Skeletal muscle tissue (tissue), 4 donors: Measurements from ENCODE around the gene IRX3. TPM values are rescaled to one million over a fixed set of nuclear protein-coding genes. Genes with fewer than 3 reads are reported as not detected.

Experiments
- H3K27ac ChIP-seq: one replicate; pipeline ENCODE4 v1.7.0; 2013; ENCODE audit warnings: mild to moderate bottlenecking, low read depth, low read length, inconsistent platforms
- H3K27me3 ChIP-seq, 3 donors: one replicate each; pipeline ENCODE4 v1.7.0; 2013; ENCODE audit warnings: low read length in 3 of 3; ENCODE audit not compliant: control insufficient read depth in 3 of 3, insufficient read depth in 3 of 3
- H3K36me3 ChIP-seq, 3 donors: one replicate each; pipeline ENCODE4 v1.7.0; 2013; ENCODE audit warnings: low read length in 3 of 3; ENCODE audit not compliant: control insufficient read depth in 3 of 3, insufficient read depth in 3 of 3
- H3K4me1 ChIP-seq, 3 donors: one replicate each; pipeline ENCODE4 v1.7.0; 2013; ENCODE audit warnings: low read length in 3 of 3, mild to moderate bottlenecking in 3 of 3; ENCODE audit not compliant: control insufficient read depth in 3 of 3, insufficient read depth in 3 of 3
- H3K4me3 ChIP-seq, 3 donors: one replicate each; pipeline ENCODE4 v1.7.0; 2013; ENCODE audit warnings: low read length in 3 of 3
- H3K9ac ChIP-seq, 3 donors: one replicate each; pipeline ENCODE4 v1.7.0; 2013; ENCODE audit warnings: low read length in 3 of 3, mild to moderate bottlenecking in 3 of 3, moderate library complexity in 2 of 3, low read depth in 1 of 3
- H3K9me3 ChIP-seq, 3 donors: one replicate each; pipeline ENCODE4 v1.7.0; 2013; ENCODE audit warnings: low read length in 3 of 3; ENCODE audit not compliant: control insufficient read depth in 3 of 3
- total RNA-seq: library from RNA; depleted of rRNA; stranded (reverse); fragments of >200 nt; gene quantifications from one replicate; pipeline ENCODE4 v1.2.3, GENCODE V29; 2014
- donor health status: Osteomylitis.

Gene IRX3
- total RNA-seq, 1 donor from 2014 or later = 7.8 TPM

DNA sequence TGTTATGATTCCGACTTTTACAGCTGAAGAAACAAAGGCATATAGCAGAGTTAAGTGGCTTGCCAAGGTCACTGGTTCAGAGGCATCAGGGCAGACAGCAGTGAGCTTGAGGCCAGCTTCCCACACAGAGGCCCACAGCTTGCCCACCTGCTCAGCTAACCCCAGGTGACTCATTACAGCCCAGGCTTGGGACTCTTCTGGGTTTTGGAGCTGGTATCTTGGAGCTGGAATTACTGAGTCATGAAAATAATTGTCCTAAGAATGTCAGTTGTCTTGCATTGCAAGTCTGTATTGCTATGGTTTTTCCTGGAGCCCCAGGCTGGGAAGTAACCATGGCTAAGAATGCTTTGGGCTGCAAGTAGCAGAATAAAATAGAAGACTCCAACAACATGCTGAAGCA, 32.4 kb upstream of the IRX3 start:
- Histone ChIP-seq H3K4me1 (no peaks in the 10 kb centered on the region), H3K9ac (no peak overlapping the region), H3K9me3 (no peaks in the 10 kb centered on the region), H3K4me3 (no peak overlapping the region), H3K27me3 (no peaks in the 10 kb centered on the region), H3K36me3 (no peaks in the 10 kb centered on the region), H3K27ac (no peak overlapping the region)

GRCh38 chr16:54317101-54317611, 30.6 kb upstream of the IRX3 start:
- no peaks in the 10 kb centered on the region for H3K36me3 ChIP-seq

DNA sequence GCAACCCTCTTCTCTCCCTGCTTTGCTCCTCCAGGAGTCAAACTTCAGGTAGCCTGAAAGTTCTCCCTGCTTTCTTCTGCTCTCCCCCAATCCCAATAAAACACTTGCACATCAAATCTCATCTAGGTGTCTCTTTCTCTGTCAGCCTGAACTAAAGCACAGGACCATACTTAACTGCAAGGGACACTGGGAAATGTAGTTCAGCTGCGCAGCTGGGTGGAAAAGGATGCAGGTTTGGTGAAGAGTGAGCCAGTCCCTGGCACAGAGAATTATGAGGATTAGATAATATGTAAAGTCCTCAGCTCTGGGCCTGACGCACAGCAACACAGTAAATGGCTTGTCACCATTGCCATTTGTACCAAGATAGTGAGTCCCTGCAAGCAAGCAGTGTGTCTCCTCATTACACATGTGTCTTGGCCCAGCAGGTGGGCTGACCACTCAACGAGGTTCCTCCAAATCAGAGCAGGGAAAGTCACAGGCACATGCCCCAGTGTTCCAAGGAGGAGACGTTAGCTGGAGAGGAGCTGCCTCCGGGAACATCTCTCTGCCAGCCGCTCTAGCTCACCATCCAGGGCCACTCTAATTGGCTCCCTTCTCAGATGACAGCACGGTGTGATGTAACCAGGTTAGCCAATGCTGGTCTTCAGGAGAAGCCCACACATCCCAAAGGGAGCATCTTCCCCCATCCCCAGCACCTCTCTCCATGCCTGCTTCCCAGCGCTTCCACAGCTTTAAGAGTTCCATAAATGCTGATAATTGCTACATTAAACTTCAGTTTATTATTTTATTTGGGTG, 29.7 kb upstream of the IRX3 start:
- Histone ChIP-seq H3K9me3 (no peaks in the 10 kb centered on the region), H3K27ac (no peak overlapping the region), H3K4me1 (no peaks in the 10 kb centered on the region), H3K4me3 (no peak overlapping the region), H3K36me3 (no peaks in the 10 kb centered on the region), H3K9ac (no peak overlapping the region), H3K27me3 (no peaks in the 10 kb centered on the region)

More at GRCh38 chr16:54317101-54317611, 30.6 kb upstream of the IRX3 start:
- Histone ChIP-seq H3K27me3 (no peaks in the 10 kb centered on the region), H3K4me1 (no peaks in the 10 kb centered on the region), H3K9me3 (no peaks in the 10 kb centered on the region), H3K9ac (no peak overlapping the region), H3K27ac (no peak overlapping the region), H3K4me3 (no peak overlapping the region)

- Histone ChIP-seq H3K27ac (no peak overlapping the region), H3K36me3 (no peaks in the 10 kb centered on the region), H3K4me3 (no peak overlapping the region), H3K27me3 (no peaks in the 10 kb centered on the region), H3K4me1 (no peaks in the 10 kb centered on the region), H3K9ac (no peak overlapping the region), H3K9me3 (no peaks in the 10 kb centered on the region)
These were observed 27.2 kb upstream of the IRX3 start for GRCh38 chr16:54313789-54314188.

GRCh38 chr16:54312502-54312991, 26.0 kb upstream of the IRX3 start:
- H3K36me3 ChIP-seq = no peaks in the 10 kb centered on the region
- no peak overlapping the region for H3K27ac ChIP-seq
- H3K4me1 ChIP-seq = no peaks in the 10 kb centered on the region
- H3K4me3 ChIP-seq = no peak overlapping the region
- no peaks in the 10 kb centered on the region for H3K27me3 ChIP-seq
- no peaks in the 10 kb centered on the region for H3K9me3 ChIP-seq
- H3K9ac ChIP-seq = no peak overlapping the region

DNA sequence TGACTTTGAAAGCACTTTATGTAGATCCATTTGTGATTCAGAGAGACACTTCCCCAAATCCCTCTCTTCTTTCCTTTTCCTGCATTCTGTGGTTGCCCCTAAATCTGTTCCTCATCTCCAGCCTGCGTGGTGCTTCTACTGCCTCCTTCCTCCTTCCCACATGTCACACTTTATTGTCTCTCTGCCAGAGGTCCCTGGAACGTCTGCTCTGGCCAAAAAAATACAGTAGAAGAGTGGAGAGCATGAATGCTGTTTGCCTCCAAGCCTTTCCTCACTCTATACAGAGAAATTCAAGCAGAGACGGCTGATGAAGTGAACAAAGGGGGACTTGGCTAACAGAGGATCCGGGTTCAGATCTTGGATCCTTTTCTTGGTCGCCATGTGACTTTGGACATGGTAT, 22.8 kb upstream of the IRX3 start:
- H3K27me3 ChIP-seq = peaks cover 0 to 7% (median 3%) of the 10 kb centered on the region in 3 donors
- no peaks in the 10 kb centered on the region for H3K36me3 ChIP-seq
- no peak overlapping the region for H3K9ac ChIP-seq
- H3K9me3 ChIP-seq = no peaks in the 10 kb centered on the region
- no peak overlapping the region for H3K27ac ChIP-seq
- H3K4me3 ChIP-seq = no peak overlapping the region
- no peaks in the 10 kb centered on the region for H3K4me1 ChIP-seq

DNA sequence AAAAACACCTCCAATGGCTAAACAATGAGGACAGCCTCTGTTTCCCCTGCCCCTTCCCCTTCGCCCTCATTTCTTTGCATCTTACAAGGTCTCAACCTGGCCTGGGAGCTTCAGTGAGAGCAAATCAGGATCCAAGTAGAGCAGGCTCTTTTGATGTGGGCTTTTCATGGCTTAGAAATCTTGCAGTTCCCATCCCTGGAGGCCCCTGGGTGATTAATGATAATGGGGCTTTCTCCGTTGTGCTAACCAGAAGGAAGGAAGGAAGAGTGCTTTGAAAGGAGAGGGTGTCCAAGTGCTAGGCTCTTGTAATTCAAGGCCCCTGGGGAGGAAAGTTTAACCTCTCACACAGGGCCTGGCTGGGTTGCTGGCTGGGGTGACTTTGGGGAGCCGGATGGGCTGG, 18.5 kb upstream of the IRX3 start:
- H3K4me1 ChIP-seq = no peaks in the 10 kb centered on the region
- no peak overlapping the region for H3K27ac ChIP-seq
- no peaks in the 10 kb centered on the region for H3K9me3 ChIP-seq
- no peaks in the 10 kb centered on the region for H3K36me3 ChIP-seq
- no peak overlapping the region for H3K4me3 ChIP-seq
- H3K27me3 ChIP-seq = peaks cover 0 to 7% (median 3%) of the 10 kb centered on the region in 3 donors
- H3K9ac ChIP-seq = no peak overlapping the region

GRCh38 chr16:54303613-54304012, 17.0 kb upstream of the IRX3 start:
- Histone ChIP-seq H3K36me3 (no peaks in the 10 kb centered on the region), H3K9me3 (no peaks in the 10 kb centered on the region), H3K27ac (no peak overlapping the region), H3K9ac (no peak overlapping the region), H3K27me3 (peaks cover 0 to 7% (median 3%) of the 10 kb centered on the region in 3 donors), H3K4me3 (no peak overlapping the region), H3K4me1 (no peaks in the 10 kb centered on the region)

DNA sequence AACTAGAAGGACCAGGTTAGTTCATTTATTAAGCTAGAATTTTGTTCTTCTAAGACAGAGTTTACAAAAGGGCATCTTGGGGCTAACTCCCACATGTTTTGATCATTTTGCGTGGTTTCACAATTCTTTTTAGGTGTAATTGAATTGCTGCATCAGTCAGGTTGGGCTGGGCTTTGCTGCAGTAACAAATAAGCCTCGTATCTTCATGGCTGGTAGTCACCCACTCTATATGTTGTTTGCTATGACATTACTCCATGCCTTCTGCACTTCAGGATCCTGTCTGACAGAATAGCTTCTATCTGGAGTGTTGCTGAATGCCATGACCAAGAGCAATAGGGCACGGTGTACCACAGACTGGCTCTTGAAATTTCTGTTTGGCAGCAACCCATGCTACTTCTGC, 10.6 kb upstream of the IRX3 start:
- no peak overlapping the region for H3K9ac ChIP-seq
- no peaks in the 10 kb centered on the region for H3K9me3 ChIP-seq
- no peaks in the 10 kb centered on the region for H3K4me1 ChIP-seq
- no peak overlapping the region for H3K4me3 ChIP-seq
- H3K27me3 ChIP-seq = peaks cover 0 to 3% (median 0%) of the 10 kb centered on the region in 3 donors
- H3K27ac ChIP-seq = no peak overlapping the region
- no peaks in the 10 kb centered on the region for H3K36me3 ChIP-seq

GRCh38 chr16:54296543-54296942, 10.0 kb upstream of the IRX3 start:
- H3K4me1 ChIP-seq = no peaks in the 10 kb centered on the region
- no peak overlapping the region for H3K27ac ChIP-seq
- H3K27me3 ChIP-seq = peaks cover 0 to 3% (median 0%) of the 10 kb centered on the region in 3 donors
- H3K4me3 ChIP-seq = no peak overlapping the region
- no peaks in the 10 kb centered on the region for H3K9me3 ChIP-seq
- no peak overlapping the region for H3K9ac ChIP-seq
- no peaks in the 10 kb centered on the region for H3K36me3 ChIP-seq
